ENCODE data around the gene KIRREL1.

The KIRREL1 gene

GRCh38 chr1:158100498-158100897 is 107.1 kb downstream of the KIRREL1 start:
- DNase-seq (ENCODE audit: extremely low read depth, low read depth), result no peak
- TF ChIP-seq, protein P1, sequence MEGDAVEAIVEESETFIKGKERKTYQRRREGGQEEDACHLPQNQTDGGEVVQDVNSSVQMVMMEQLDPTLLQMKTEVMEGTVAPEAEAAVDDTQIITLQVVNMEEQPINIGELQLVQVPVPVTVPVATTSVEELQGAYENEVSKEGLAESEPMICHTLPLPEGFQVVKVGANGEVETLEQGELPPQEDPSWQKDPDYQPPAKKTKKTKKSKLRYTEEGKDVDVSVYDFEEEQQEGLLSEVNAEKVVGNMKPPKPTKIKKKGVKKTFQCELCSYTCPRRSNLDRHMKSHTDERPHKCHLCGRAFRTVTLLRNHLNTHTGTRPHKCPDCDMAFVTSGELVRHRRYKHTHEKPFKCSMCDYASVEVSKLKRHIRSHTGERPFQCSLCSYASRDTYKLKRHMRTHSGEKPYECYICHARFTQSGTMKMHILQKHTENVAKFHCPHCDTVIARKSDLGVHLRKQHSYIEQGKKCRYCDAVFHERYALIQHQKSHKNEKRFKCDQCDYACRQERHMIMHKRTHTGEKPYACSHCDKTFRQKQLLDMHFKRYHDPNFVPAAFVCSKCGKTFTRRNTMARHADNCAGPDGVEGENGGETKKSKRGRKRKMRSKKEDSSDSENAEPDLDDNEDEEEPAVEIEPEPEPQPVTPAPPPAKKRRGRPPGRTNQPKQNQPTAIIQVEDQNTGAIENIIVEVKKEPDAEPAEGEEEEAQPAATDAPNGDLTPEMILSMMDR (IDR thresholded peaks at IDR 0.05; ENCODE audit: low read depth, low read length), result no peak

DNA sequence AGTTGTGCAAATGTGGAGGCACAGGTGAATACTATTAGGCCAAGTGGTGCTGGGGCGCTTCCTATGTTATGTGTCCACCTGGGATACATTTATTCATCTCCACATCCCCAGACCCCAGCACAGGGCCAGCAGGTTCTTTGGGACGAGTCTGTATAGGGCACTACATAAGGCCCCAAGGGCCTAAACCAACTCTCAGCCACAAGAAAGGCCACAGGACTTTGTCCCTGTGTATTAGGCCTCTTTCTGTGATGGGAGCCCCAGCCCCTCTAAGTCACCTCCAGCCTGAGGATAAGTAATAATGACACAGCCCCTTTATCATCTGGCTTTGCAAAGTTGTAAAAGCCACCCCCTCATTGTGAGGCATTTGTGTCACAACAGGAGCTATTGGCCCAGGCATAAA is 108.0 kb downstream of the KIRREL1 start:
- TF ChIP-seq, protein P1 (IDR thresholded peaks at IDR 0.05; ENCODE audit: low read depth, low read length), result no peak
- no peak for DNase-seq (ENCODE audit: extremely low read depth, low read depth)

DNA sequence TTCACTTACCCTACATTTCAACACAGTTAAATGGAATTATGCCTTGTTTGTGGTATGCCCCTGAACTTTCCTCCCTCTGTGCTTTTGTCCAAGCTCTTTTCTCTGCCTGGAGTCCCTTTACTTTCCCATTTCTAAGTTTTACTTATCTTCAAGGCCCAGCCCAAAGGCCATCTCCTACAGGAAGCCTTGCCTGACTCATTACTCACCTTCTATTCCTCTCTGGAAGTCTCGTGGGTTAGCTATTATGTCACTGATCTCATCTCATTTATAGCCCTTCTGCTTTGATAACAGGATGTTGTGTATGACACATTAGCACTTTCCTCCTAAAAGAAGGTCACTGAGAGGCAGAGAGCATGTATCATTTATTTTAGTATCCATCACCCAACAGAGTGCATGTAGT is 108.5 kb downstream of the KIRREL1 start:
- TF ChIP-seq, protein P1 (IDR thresholded peaks at IDR 0.05; ENCODE audit: low read depth, low read length), result no peak

GRCh38 chr1:158102881-158103674 is 109.6 kb downstream of the KIRREL1 start:
- DNase-seq (ENCODE audit: extremely low read depth, low read depth), result no peak
- TF ChIP-seq, protein P1 (IDR thresholded peaks at IDR 0.05; ENCODE audit: low read depth, low read length), result no peak

More for the DNA sequence above, 108.5 kb downstream of the KIRREL1 start:
- no peak for DNase-seq (ENCODE audit: extremely low read depth, low read depth)

DNA sequence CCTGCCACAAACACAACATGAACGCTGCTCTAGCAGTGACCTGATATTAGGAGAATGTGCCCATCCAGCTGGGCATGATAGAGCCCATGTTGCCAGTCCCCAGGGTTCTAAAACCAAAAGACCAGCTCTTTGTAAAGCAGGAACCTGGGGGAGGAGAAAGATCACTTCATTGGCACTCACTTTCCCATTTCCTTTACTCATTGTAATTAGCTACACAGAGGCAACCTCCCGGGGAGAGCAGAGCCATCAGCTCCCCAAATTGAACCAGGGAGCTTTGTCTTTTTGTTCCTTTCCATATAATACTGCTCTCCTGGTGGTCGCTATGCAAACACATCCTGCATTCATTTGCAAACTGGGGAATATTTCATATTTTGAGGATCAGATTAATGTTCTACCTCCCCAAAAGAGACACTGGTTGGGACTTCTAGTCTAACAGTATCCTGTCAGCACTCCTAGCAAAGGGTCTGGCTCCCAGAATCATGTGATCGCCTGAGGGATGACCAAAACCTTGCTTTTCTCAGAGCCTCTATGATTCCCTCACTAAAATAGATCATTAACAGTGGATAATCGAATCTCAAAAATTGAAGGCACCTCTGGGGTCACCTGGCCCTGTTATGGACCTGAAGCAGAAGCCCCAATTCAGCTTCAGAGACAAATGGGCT is 110.5 kb downstream of the KIRREL1 start:
- TF ChIP-seq, protein P1 (IDR thresholded peaks at IDR 0.05; ENCODE audit: low read depth, low read length), result no peak
- no peak for DNase-seq (ENCODE audit: extremely low read depth, low read depth)

- no peak for DNase-seq (ENCODE audit: extremely low read depth, low read depth)
- TF ChIP-seq, protein P1 (IDR thresholded peaks at IDR 0.05; ENCODE audit: low read depth, low read length), result no peak
Measured at GRCh38 chr1:158104891-158105290, 111.4 kb downstream of the KIRREL1 start.

Measured in AG09319 (cell line).